Lung (tissue), 12 donors: ENCODE measurements around the gene WSCD2. TPM values are rescaled to one million over a fixed set of nuclear protein-coding genes. Genes with fewer than 3 reads are reported as not detected.

Source experiments
- ATAC-seq: fragments of 200-7000 bp; cut with Tn5 transposase; one replicate; pipeline ENCODE4 v1.9.1; 2020; ENCODE audit warnings: moderate number of reproducible peaks; ENCODE audit not compliant: insufficient read depth, low FRiP score
- DNase-seq, 3 donors: peaks; one replicate each; pipeline ENCODE4 v3.0.0-alpha.2; 2013 to 2017
- H3K27ac ChIP-seq, 2 donors: one replicate each; pipeline ENCODE4 v1.5.1; 2013; ENCODE audit warnings: mild to moderate bottlenecking in 2 of 2, moderate library complexity in 2 of 2, control low read depth in 1 of 2, inconsistent platforms in 1 of 2, low read depth in 1 of 2, low read length in 1 of 2
- H3K27me3 ChIP-seq, 3 donors: one replicate each; pipeline ENCODE4 v1.5.1; 2013; ENCODE audit warnings: low read length in 2 of 3; ENCODE audit not compliant: control insufficient read depth in 3 of 3, insufficient read depth in 3 of 3
- H3K36me3 ChIP-seq, 4 donors: one replicate each; pipeline ENCODE4 v1.5.1; 2013; ENCODE audit warnings: low read length in 4 of 4, mild to moderate bottlenecking in 1 of 4, moderate library complexity in 1 of 4; ENCODE audit not compliant: control insufficient read depth in 4 of 4, insufficient read depth in 4 of 4
- H3K4me1 ChIP-seq, 5 donors: one replicate each; pipeline ENCODE4 v1.5.1; 2013; ENCODE audit warnings: low read length in 5 of 5, mild to moderate bottlenecking in 2 of 5, moderate library complexity in 1 of 5; ENCODE audit not compliant: control insufficient read depth in 5 of 5, insufficient read depth in 5 of 5
- H3K4me3 ChIP-seq: one replicate; pipeline ENCODE4 v1.5.1; 2013; ENCODE audit warnings: mild to moderate bottlenecking, control low read depth, moderate library complexity
- H3K9ac ChIP-seq, 2 donors: one replicate each; pipeline ENCODE4 v1.5.1; 2013; ENCODE audit warnings: low read length in 2 of 2, control low read depth in 1 of 2; ENCODE audit not compliant: insufficient read depth in 1 of 2
- H3K9me3 ChIP-seq, 4 donors: one replicate each; pipeline ENCODE4 v1.5.1; 2013; ENCODE audit warnings: low read length in 3 of 4, mild to moderate bottlenecking in 1 of 4, moderate library complexity in 1 of 4; ENCODE audit not compliant: control insufficient read depth in 4 of 4, insufficient read depth in 3 of 4
- CTCF ChIP-seq: IDR thresholded peaks from 2 replicates; pipeline ENCODE4 v1.5.1; 2012; ENCODE audit warnings: mild to moderate bottlenecking; ENCODE audit errors: control extremely low read depth, extremely low read depth
- WGBS, 2 donors: extraction: QIAGEN DNeasy Blood & Tissue Kit; methylation state at CpG; one replicate each; pipeline ENCODE4 v1.1.7; 2013; 5-methylcytosine and 5-hydroxymethylcytosine counted together
- polyA plus RNA-seq, 2 donors: library from polyadenylated mRNA; stranded (reverse); fragments of 200-250 nt; gene quantifications; one replicate each; pipeline ENCODE4 v1.2.1, GENCODE V29; 2013
- total RNA-seq, 2 donors: library from RNA; depleted of rRNA in 1 of 2; stranded (reverse); fragments of >200 nt in 1 of 2; gene quantifications; one replicate each; pipeline ENCODE4 v1.2.1, GENCODE V29; 2014 to 2021
- donor health status: control.
- donor health status: control.
- donor health status: Bipolar disorder and iron deficiency.
- donor health status: healthy.
- donor health status: DM: yes; HTN: yes; CAD: no.

WSCD2 gene
- total and polyA plus RNA-seq, 4 donors: 0.02 to 1.8 (median 0.40) TPM

GRCh38 chr12:108176292-108176691 lies 47.2 kb downstream of the WSCD2 start:
- Histone ChIP-seq H3K27ac (no peak overlapping the region), H3K27me3 (no peaks in the 10 kb centered on the region), H3K9ac (no peak overlapping the region), H3K36me3 (no peaks in the 10 kb centered on the region), H3K4me3 (no peak overlapping the region), H3K4me1 (no peaks in the 10 kb centered on the region), H3K9me3 (peaks cover 0 to 3% (median under 1%) of the 10 kb centered on the region in 4 donors)
- TF ChIP-seq CTCF: no peak
- DNase-seq: no peak
- WGBS, 2 donors: 90 to 92% methylated on average over 3 of the region's 3 CpGs
- ATAC-seq: no peak

GRCh38 chr12:108177131-108177530 lies 48.0 kb downstream of the WSCD2 start:
- H3K36me3 ChIP-seq: no peaks in the 10 kb centered on the region
- H3K27me3 ChIP-seq: no peaks in the 10 kb centered on the region
- no peak for TF ChIP-seq CTCF
- DNase-seq (no peak), ATAC-seq (no peak)
- 84 to 93% methylated on average over 3 of the region's 3 CpGs for WGBS, 2 donors
- peaks cover 0 to 3% (median 1%) of the 10 kb centered on the region in 4 donors for H3K9me3 ChIP-seq
- no peak overlapping the region for H3K9ac ChIP-seq
- no peak overlapping the region for H3K27ac ChIP-seq
- no peaks in the 10 kb centered on the region for H3K4me1 ChIP-seq
- no peak overlapping the region for H3K4me3 ChIP-seq

GRCh38 chr12:108179305-108179704 lies 50.2 kb downstream of the WSCD2 start:
- Histone ChIP-seq H3K9me3 (peaks cover 0 to 3% (median 1%) of the 10 kb centered on the region in 4 donors), H3K36me3 (no peaks in the 10 kb centered on the region), H3K9ac (no peak overlapping the region), H3K4me3 (no peak overlapping the region), H3K4me1 (no peaks in the 10 kb centered on the region), H3K27ac (no peak overlapping the region), H3K27me3 (no peaks in the 10 kb centered on the region)
- DNase-seq (no peak), ATAC-seq (no peak)
- no peak for TF ChIP-seq CTCF
- WGBS, 2 donors: 64 to 74% methylated on average over 2 of the region's 2 CpGs

GRCh38 chr12:108180255-108181094 lies 51.4 kb downstream of the WSCD2 start:
- no peak for DNase-seq
- peaks cover 0 to 3% (median 1%) of the 10 kb centered on the region in 4 donors for H3K9me3 ChIP-seq
- TF ChIP-seq CTCF: no peak
- no peak overlapping the region for H3K9ac ChIP-seq
- H3K27ac ChIP-seq: no peak overlapping the region
- no peak overlapping the region for H3K4me3 ChIP-seq
- H3K36me3 ChIP-seq: no peaks in the 10 kb centered on the region
- 83% methylated on average over 7 of the region's 7 CpGs for WGBS, 2 donors
- no peaks in the 10 kb centered on the region for H3K4me1 ChIP-seq
- ATAC-seq: no peak
- H3K27me3 ChIP-seq: no peaks in the 10 kb centered on the region
